Left ventricle myocardium inferior (tissue), 1 donor: ENCODE measurements around the gene AHNAK. TPM values are rescaled to one million over a fixed set of nuclear protein-coding genes. Genes with fewer than 3 reads are reported as not detected.

ENCODE experiments used
- DNase-seq: peaks from one replicate; pipeline ENCODE4 v3.0.0-alpha.2; 2020
- H3K27ac ChIP-seq: fragments of 200-600 bp; replicated peaks from 2 replicates; pipeline ENCODE4 v1.8.0; 2021
- H3K27me3 ChIP-seq: fragments of 200-600 bp; 2 replicates; pipeline ENCODE4 v1.8.0; 2021; ENCODE audit warnings: low read depth
- H3K36me3 ChIP-seq: fragments of 200-600 bp; 2 replicates; pipeline ENCODE4 v1.8.0; 2021
- H3K4me1 ChIP-seq: fragments of 200-600 bp; 2 replicates; pipeline ENCODE4 v1.8.0; 2021
- H3K4me3 ChIP-seq: fragments of 200-600 bp; 2 replicates; pipeline ENCODE4 v1.8.0; 2021; ENCODE audit warnings: mild to moderate bottlenecking, moderate library complexity
- H3K9me3 ChIP-seq: fragments of 200-600 bp; replicated peaks from 2 replicates; pipeline ENCODE4 v1.8.0; 2021
- intact Hi-C: fragments of 100-400 bp; cut with micrococcal nuclease; formaldehyde crosslinking; loops from one replicate; pipeline ENCODE4 v1.11.0; 2022
- total RNA-seq: library from RNA; stranded (reverse); fragmentation: NEBNext Ultra II Directional; extraction: Animal tissue kit (Norgen Biotek cat#: 25700); gene quantifications from one replicate; pipeline ENCODE4 v1.2.1, GENCODE V29; 2021
- TF ChIP-seq, protein P1 (sequence below): fragments of 200-600 bp; IDR thresholded peaks from 2 replicates; pipeline ENCODE4 v1.8.0; 2021; ENCODE audit warnings: antibody characterized with exemption, mild to moderate bottlenecking, borderline replicate concordance
- donor health status: DM: no; HTN: yes; CAD: no; lungs with severe emphysema.

AHNAK gene
- total RNA-seq, 1 donor from 2014 or later: 290 TPM

DNA sequence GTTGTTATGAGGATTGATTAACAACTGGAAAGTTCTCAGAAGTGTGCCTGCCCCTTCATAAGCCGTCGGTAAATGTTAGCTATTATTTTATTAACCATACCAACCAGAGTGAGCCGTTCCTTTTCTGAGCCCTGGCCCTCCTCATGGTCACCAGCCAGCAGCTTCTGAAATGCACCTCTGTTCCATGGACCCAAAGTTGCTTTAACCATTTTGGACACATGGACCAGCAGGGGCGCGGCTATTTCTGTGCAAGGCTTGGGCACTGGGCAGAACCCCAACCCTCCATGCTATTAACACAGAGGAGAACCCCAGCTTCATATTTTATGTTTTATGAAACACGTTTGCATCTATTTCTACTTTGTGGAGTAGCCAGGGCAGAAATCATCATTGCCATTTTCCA lies 146.3 kb downstream of the AHNAK start:
- Histone ChIP-seq H3K36me3 (no peaks in the 10 kb centered on the region), H3K4me3 (no peak overlapping the region), H3K27ac (peak overlapping the region; percentile 74), H3K4me1 (peaks cover 70% of the 10 kb centered on the region), H3K9me3 (no peaks in the 10 kb centered on the region), H3K27me3 (no peaks in the 10 kb centered on the region)
- no peak for DNase-seq
- TF ChIP-seq, protein P1, sequence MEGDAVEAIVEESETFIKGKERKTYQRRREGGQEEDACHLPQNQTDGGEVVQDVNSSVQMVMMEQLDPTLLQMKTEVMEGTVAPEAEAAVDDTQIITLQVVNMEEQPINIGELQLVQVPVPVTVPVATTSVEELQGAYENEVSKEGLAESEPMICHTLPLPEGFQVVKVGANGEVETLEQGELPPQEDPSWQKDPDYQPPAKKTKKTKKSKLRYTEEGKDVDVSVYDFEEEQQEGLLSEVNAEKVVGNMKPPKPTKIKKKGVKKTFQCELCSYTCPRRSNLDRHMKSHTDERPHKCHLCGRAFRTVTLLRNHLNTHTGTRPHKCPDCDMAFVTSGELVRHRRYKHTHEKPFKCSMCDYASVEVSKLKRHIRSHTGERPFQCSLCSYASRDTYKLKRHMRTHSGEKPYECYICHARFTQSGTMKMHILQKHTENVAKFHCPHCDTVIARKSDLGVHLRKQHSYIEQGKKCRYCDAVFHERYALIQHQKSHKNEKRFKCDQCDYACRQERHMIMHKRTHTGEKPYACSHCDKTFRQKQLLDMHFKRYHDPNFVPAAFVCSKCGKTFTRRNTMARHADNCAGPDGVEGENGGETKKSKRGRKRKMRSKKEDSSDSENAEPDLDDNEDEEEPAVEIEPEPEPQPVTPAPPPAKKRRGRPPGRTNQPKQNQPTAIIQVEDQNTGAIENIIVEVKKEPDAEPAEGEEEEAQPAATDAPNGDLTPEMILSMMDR: no peak
- intact Hi-C loops: no loop called here

DNA sequence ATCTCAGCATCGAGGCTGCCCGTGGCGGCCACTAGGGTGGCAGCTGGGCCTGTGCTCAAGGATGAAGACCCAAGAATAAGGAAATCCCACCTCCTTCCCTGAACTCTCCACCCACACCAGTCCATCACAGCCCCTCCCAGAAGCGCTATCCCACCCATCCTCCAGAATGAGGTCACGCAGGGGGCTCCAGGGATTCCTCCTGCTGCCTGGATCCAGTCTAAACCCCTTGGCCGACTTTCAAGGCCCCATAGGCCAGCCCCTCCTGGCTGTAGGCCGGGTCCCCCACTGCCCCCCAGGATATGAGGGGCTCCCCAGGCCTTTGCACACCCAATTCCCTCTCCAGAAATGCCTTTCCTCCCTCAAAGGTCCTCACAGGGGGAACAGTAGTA lies 146.7 kb downstream of the AHNAK start:
- H3K4me1 ChIP-seq: peaks cover 73% of the 10 kb centered on the region
- DNase-seq: peak; percentile 33
- TF ChIP-seq, protein P1: no peak

DNA sequence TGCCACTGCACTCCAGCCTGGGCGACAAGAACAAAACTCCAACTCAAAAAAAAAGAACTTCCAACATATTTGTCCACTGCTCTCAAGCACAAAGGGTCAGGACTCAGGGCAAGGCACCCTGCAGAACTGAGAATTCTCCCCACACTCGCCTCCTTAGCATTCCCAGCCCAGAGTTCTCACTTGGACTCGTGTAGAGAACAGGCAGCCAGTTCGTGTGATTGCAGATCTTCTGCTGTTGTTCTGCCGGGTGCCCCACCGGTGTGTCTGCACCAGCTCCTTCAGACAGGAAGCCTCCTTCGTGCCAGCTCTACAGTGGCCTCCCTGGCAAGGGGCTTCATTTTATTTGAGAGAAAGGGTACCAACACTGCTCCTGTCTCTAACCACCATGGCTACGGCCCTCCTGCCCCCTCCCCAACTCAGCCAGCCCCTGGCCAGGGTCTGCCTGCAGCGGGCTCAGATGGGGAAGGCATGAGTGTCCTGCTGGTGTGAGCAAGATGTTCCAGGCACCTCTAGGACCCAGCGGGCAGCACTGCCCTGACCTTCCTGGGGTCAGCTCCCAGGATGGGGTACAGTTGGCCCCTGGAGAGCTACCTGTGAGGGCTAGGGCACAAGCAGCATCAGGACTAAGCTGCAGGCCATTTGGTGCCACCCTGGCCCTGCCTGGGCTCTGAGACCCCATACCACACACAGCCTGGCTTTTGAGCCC lies 147.3 kb downstream of the AHNAK start:
- H3K9me3 ChIP-seq: no peaks in the 10 kb centered on the region
- H3K36me3 ChIP-seq: no peaks in the 10 kb centered on the region
- intact Hi-C loops: loop anchor here (10.0 kb wide), 1 partner anchor 145 kb away; the partner anchor contains the start of gene AHNAK
- H3K4me3 ChIP-seq: no peak overlapping the region
- no peak for DNase-seq
- H3K27ac ChIP-seq: peak overlapping the region; percentile 74
- H3K4me1 ChIP-seq: peaks cover 77% of the 10 kb centered on the region
- TF ChIP-seq, protein P1: no peak
- H3K27me3 ChIP-seq: no peaks in the 10 kb centered on the region

More for the DNA sequence above, 146.7 kb downstream of the AHNAK start:
- Histone ChIP-seq H3K27ac (peak overlapping the region; percentile 74), H3K36me3 (no peaks in the 10 kb centered on the region), H3K27me3 (no peaks in the 10 kb centered on the region), H3K9me3 (no peaks in the 10 kb centered on the region), H3K4me3 (no peak overlapping the region)
- intact Hi-C loops: loop anchor here (10.0 kb wide), 1 partner anchor 145 kb away; the partner anchor contains the start of gene AHNAK

DNA sequence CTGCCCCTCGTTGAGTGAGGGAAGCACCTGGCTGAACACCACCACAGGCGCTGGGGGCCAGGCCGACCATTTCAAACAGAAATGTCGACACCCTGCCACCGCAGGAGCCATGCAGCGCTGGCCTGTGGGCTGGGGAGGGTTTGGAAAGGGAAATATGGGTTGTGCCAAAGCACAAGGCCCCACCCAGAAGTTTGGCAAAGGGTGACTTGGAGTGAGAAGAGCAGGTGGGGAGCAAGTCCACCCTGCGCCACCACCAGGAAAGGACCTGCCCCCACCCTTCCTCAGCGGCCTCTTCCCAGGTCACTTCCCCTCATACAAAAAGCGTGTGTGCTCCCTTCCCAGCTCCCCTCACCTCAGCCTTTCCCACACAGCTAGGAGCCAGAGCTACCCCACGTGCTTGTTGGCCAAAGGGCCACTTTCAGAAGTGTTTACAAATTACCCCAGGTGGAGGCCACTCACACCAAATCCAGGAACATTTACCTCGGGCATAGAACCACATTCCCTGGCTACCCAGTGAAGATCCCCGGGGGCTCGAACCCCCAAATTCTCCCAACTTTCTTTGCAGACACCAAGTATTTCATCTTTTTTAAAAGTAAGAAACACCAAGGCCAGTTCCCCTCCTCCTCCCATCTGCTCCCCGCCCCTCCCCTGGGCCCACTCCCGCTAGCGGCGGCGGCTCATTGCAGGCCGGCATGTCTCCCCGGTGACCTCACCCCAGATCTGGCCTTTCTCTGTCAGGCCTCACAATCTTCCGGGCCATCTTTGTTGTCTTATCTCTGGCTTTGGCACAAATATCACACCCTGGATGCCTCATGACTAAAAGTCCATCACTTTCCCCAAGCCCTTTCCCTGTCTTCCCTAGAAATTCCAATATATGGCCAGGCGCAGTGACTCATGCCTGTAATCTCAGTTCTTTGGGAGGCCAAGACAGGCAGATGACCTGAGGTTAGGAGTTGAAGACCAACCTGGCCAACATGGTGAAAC lies 148.3 kb downstream of the AHNAK start:
- Histone ChIP-seq H3K27ac (peak overlapping the region; percentile 74), H3K4me3 (no peak overlapping the region), H3K4me1 (peaks cover 77% of the 10 kb centered on the region), H3K36me3 (no peaks in the 10 kb centered on the region), H3K27me3 (no peaks in the 10 kb centered on the region), H3K9me3 (no peaks in the 10 kb centered on the region)
- intact Hi-C loops: loop anchor here (10.0 kb wide), 1 partner anchor 146 kb away; the partner anchor contains the start of gene AHNAK
- DNase-seq: peak; percentile 61
- TF ChIP-seq, protein P1: no peak

DNA sequence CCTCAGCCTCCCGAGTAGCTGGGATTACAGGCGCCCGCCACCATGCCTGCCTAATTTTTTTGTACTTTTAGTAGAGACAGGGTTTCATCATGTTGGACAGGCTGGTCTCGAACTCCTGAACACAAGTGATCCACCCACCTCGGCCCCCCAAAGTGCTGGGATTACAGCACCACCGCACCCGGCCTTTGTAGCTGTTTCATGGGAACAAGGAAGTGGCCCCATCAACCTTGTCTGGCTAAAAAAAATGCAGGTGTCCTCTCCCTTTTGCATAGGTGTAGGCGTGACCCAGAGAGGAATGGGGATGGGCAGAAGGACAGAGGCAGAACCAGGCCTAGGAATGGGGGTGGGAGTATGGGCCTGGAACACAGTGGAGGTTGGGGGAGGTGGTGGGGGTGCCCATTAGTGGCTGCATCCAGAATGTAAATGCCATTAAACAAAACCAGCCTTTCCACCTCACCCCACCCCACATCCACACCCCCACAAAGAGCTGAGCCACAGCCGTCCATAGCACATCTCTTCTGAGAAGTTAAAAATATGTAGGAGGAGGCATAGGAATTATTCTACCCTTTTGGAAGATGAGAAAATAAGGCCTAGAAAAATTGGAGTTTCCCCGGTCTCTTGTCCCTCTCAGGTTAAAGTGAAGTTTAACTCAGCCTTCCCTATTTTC lies 150.6 kb downstream of the AHNAK start:
- Histone ChIP-seq H3K4me3 (no peak overlapping the region), H3K36me3 (no peaks in the 10 kb centered on the region), H3K9me3 (no peaks in the 10 kb centered on the region), H3K27me3 (no peaks in the 10 kb centered on the region), H3K27ac (no peak overlapping the region), H3K4me1 (peaks cover 59% of the 10 kb centered on the region)
- intact Hi-C loops: loop anchor here (10.0 kb wide), 1 partner anchor 149 kb away; the partner anchor contains the start of gene AHNAK
- TF ChIP-seq, protein P1: no peak
- DNase-seq: no peak
